A549 treated with CpdA at 1 μM for 4 hours (cell line): Measurements from ENCODE around the gene ESX1. TPM values are rescaled to one million over a fixed set of nuclear protein-coding genes. Genes with fewer than 3 reads are reported as not detected.

ENCODE experiments used
- total RNA-seq: library from RNA; stranded (reverse); fragments of 200-300 nt; extraction: Qiagen RNA extraction; gene quantifications from 5 replicates; pipeline ENCODE4 v1.2.3, GENCODE V29; 2022; ENCODE audit warnings: low read depth

The ESX1 gene
- 0.09 TPM in 1 of 5 replicates, not detected in the others for total RNA-seq

DNA sequence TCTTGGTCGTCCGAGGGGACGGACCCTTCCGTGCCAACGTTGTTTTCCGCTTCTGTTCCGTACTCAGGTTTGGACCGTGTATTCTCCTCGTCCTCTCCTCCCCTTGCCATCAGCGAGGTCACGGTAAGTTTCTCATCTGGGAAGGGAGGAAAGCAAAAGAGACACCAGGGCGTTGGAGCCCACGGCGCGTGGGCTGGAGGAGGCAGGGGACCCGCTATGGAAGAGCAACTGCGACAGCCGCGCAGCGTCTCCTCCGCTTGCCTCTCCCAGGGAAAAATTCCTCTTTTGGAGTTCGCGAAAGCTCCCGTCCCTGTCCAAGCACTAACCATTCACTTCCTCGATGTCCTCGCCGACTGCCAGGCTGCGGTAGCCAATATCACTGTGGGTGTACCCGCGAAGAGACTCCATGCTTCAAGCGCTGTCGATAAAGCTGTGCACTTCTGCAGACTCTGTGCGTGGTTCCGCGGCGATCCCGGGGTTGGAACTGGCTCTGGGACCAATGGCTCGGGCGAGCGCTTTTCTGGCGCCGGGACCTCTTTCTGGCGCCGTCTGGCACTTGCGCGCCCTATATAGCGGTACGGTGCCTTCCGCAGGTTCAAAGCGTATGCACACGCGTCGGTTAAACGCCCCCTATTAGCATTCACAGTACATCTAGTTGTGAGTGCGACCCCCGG lies at the start of gene ESX1:
Gene ESX1 (minus strand): TSS at position 492 of the 674 bp plus-strand sequence. CDS start 84 bp downstream, at position 408.

Other genes starting within 250 kb of the ESX1 start
- gene H2BW1, start 241.2 kb downstream of the ESX1 start, total RNA-seq: not detected in 5 replicates
- gene H2BW2, start 215.0 kb downstream of the ESX1 start, total RNA-seq: not detected in 5 replicates
- gene TMSB15C, start 178.7 kb downstream of the ESX1 start, total RNA-seq: 0.13 to 0.34 TPM (median 0.26 TPM) in 5 replicates
- 0.13 to 0.31 TPM (median 0.21 TPM) in 4 of 5 replicates, not detected in the other for gene ZCCHC18, start 142.4 kb downstream of the ESX1 start, total RNA-seq
- 3.7 to 5.0 TPM (median 4.5 TPM) in 5 replicates for gene SLC25A53, start 97.9 kb downstream of the ESX1 start, total RNA-seq
- gene FAM199X, start 88.5 kb downstream of the ESX1 start, total RNA-seq: 13.9 to 17.8 TPM (median 16.7 TPM) in 5 replicates